HEK293 (cell line): Measurements from ENCODE around the gene LEMD1.

Experiments used
- CTCF ChIA-PET: fragments of 350-600 bp; formaldehyde crosslinking; extraction: SDS; loops from one replicate; lab custom pipeline; 2021; ENCODE audit warnings: antibody characterized with exemption; lab: Yijun Ruan, JAX
- POLR2A ChIA-PET: fragments of 300-600 bp; formaldehyde crosslinking; extraction: SDS; loops from one replicate; lab custom pipeline; 2020; ENCODE audit warnings: antibody characterized with exemption, inconsistent platforms; lab: Yijun Ruan, JAX
- H3K27ac ChIP-seq: fragments of 200-500 bp; sonication (Bioruptor generic); 2 replicates; pipeline ENCODE4 v1.5.1; 2014; ENCODE audit warnings: low read depth, low read length, control low read depth, inconsistent platforms; ENCODE audit errors: extremely low read depth
- H3K36me3 ChIP-seq, 2 experiments: fragments of 200-500 bp in 1 of 2; sonication (Bioruptor generic) in 1 of 2; 1 replicate in 1 of 2; 2 replicates in 1 of 2; pipeline ENCODE4 v1.5.1; 2014 to 2017; ENCODE audit warnings: inconsistent platforms in 2 of 2, low read length in 2 of 2; ENCODE audit not compliant: control insufficient read depth in 2 of 2, insufficient read depth in 1 of 2
- H3K4me1 ChIP-seq: fragments of 200-500 bp; sonication (Bioruptor generic); 2 replicates; pipeline ENCODE4 v1.5.1; 2014; ENCODE audit warnings: mild to moderate bottlenecking, low read length, inconsistent platforms; ENCODE audit not compliant: control insufficient read depth, insufficient read depth
- H3K4me3 ChIP-seq: 2 replicates; pipeline ENCODE4 v1.5.1; 2011; ENCODE audit warnings: low read depth, mild to moderate bottlenecking, control low read depth, low read length, moderate library complexity
- H3K9me3 ChIP-seq: fragments of 200-500 bp; sonication (Bioruptor generic); 2 replicates; pipeline ENCODE4 v1.5.1; 2014; ENCODE audit warnings: low read depth, low read length, inconsistent platforms; ENCODE audit not compliant: control insufficient read depth, insufficient read depth
- ZFP41 ChIP-seq: fragments of 450-650 bp; formaldehyde crosslinking; IDR thresholded peaks from 2 replicates; pipeline ENCODE4 v1.5.1; 2016; ENCODE audit warnings: missing biosample characterization, missing genetic modification characterization, borderline replicate concordance
- ZFP69B ChIP-seq: fragments of 450-650 bp; formaldehyde crosslinking; IDR thresholded peaks from 2 replicates; pipeline ENCODE4 v1.5.1; 2016; ENCODE audit warnings: missing biosample characterization, missing genetic modification characterization
- ZIC2 ChIP-seq: fragments of 450-650 bp; formaldehyde crosslinking; IDR thresholded peaks from 2 replicates; pipeline ENCODE4 v1.5.1; 2016; ENCODE audit warnings: missing biosample characterization, missing genetic modification characterization
- ZNF133 ChIP-seq: fragments of 450-650 bp; formaldehyde crosslinking; IDR thresholded peaks from 2 replicates; pipeline ENCODE4 v1.5.1; 2016; ENCODE audit warnings: missing biosample characterization, missing genetic modification characterization
- ZNF155 ChIP-seq: fragments of 450-650 bp; formaldehyde crosslinking; IDR thresholded peaks from 2 replicates; pipeline ENCODE4 v1.5.1; 2016; ENCODE audit warnings: missing biosample characterization, missing genetic modification characterization
- ZNF248 ChIP-seq: fragments of 450-650 bp; formaldehyde crosslinking; IDR thresholded peaks from 2 replicates; pipeline ENCODE4 v1.5.1; 2017; ENCODE audit warnings: missing biosample characterization, missing genetic modification characterization
- ZNF658 ChIP-seq: fragments of 450-650 bp; formaldehyde crosslinking; IDR thresholded peaks from 2 replicates; pipeline ENCODE4; 2016; ENCODE audit warnings: missing biosample characterization, missing genetic modification characterization
- ZNF707 ChIP-seq: fragments of 450-650 bp; formaldehyde crosslinking; IDR thresholded peaks from 2 replicates; pipeline ENCODE4 v1.5.1; 2016; ENCODE audit warnings: missing biosample characterization, missing genetic modification characterization
- ZNF843 ChIP-seq: fragments of 450-650 bp; formaldehyde crosslinking; IDR thresholded peaks from 2 replicates; pipeline ENCODE4 v1.5.1; 2016; ENCODE audit warnings: missing biosample characterization, missing genetic modification characterization
- TF ChIP-seq, protein P1 (sequence below): fragments of 450-650 bp; formaldehyde crosslinking; IDR thresholded peaks from 2 replicates; pipeline ENCODE4 v1.5.1; 2016; ENCODE audit warnings: missing biosample characterization, missing genetic modification characterization
- TF ChIP-seq, protein P2 (sequence below): fragments of 450-650 bp; formaldehyde crosslinking; IDR thresholded peaks from 2 replicates; pipeline ENCODE4 v1.5.1; 2017; ENCODE audit warnings: missing biosample characterization, missing genetic modification characterization
- TF ChIP-seq, protein P3 (sequence below): fragments of 450-650 bp; formaldehyde crosslinking; IDR thresholded peaks from 2 replicates; pipeline ENCODE4 v1.5.1; 2016; ENCODE audit warnings: missing biosample characterization, missing genetic modification characterization, borderline replicate concordance
- TF ChIP-seq, protein P4 (sequence below): fragments of 450-650 bp; formaldehyde crosslinking; optimal IDR thresholded peaks from 2 replicates; pipeline ENCODE3; 2016; ENCODE audit warnings: missing biosample characterization, mild to moderate bottlenecking, missing genetic modification characterization

LEMD1 gene

DNA sequence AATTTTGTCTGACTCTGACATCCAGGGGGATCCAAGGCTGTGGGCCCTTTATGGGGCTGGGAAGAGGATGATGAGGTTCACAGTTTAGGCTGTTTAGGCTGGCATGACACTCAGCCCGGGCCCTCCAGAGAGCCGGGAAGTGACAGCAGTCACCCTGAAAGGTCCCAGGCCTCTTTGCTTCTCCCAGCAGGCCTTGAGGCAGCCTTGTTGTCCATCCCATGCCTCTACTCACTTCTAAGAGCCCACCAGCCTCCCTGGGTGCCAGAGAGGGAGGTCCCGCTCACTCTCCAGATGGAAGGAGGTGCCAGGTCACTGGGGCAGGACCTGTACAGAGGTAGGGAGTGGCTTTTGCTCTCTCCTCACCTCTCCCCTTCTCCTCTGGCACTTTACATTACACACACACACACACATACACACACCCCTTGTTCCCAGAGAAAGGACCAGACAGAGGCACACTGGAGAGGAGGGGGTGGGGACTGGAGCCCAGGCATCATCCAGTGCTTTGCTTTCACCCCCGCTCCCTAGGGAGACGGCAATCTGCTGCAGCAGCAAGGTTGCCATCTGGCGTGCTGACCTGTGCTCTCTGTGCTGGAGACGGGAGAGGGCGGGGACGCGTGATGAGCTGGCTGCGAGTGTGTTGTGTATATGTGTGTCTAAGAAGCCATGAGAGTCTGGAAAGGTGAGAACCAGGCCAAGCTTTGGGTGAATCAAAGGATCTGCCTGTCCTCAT lies 69.7 kb downstream of the LEMD1 start (continued):
- TF ChIP-seq ZNF658 (no peak), ZNF843 (no peak), ZFP69B (0 out of 2 replicates have a peak, but pooled peaks have one; percentile 20), ZFP41 (no peak), ZNF133 (no peak)
- TF ChIP-seq, protein P1, sequence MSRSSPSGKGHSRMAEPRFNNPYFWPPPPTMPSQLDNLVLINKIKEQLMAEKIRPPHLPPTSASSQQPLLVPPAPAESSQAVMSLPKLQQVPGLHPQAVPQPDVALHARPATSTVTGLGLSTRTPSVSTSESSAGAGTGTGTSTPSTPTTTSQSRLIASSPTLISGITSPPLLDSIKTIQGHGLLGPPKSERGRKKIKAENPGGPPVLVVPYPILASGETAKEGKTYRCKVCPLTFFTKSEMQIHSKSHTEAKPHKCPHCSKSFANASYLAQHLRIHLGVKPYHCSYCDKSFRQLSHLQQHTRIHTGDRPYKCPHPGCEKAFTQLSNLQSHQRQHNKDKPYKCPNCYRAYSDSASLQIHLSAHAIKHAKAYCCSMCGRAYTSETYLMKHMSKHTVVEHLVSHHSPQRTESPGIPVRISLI (tag by site-specific recombination), result no peak

DNA sequence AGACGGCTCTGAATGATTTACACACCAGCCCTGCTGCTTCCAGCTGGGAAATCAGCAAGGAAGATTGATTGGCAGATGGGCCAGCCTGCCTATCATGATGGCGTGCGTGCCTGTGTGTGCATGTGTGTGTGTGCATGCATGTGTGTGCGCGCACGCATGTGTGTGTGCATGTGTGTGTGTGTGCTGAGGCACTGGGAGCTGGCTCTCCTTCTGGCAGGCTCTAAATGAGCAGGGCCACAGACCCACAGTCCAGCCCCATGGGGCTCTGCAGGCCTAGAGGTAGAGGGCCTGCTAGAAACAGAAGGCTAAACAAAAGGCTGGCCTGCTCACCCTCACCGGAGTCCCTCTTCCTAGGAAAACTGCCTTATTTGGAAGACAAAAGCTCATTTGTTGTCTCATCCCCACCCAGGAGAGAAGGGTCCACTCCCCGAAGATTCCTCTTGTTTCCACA lies 71.1 kb downstream of the LEMD1 start:
- no peaks in the 10 kb centered on the region for H3K9me3 ChIP-seq
- H3K36me3 ChIP-seq, result no peaks in the 10 kb centered on the region
- no peak overlapping the region for H3K4me3 ChIP-seq
- no peaks in the 10 kb centered on the region; the same call in 1 of the 2 replicates for H3K4me1 ChIP-seq
- TF ChIP-seq ZIC2 (tag by site-specific recombination), result peak; percentile 28; the same call in 1 of the 2 replicates
- no peak for TF ChIP-seq ZNF155
- TF ChIP-seq, protein P2, sequence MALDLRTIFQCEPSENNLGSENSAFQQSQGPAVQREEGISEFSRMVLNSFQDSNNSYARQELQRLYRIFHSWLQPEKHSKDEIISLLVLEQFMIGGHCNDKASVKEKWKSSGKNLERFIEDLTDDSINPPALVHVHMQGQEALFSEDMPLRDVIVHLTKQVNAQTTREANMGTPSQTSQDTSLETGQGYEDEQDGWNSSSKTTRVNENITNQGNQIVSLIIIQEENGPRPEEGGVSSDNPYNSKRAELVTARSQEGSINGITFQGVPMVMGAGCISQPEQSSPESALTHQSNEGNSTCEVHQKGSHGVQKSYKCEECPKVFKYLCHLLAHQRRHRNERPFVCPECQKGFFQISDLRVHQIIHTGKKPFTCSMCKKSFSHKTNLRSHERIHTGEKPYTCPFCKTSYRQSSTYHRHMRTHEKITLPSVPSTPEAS, result peak; percentile 95
- TF ChIP-seq, protein P3, sequence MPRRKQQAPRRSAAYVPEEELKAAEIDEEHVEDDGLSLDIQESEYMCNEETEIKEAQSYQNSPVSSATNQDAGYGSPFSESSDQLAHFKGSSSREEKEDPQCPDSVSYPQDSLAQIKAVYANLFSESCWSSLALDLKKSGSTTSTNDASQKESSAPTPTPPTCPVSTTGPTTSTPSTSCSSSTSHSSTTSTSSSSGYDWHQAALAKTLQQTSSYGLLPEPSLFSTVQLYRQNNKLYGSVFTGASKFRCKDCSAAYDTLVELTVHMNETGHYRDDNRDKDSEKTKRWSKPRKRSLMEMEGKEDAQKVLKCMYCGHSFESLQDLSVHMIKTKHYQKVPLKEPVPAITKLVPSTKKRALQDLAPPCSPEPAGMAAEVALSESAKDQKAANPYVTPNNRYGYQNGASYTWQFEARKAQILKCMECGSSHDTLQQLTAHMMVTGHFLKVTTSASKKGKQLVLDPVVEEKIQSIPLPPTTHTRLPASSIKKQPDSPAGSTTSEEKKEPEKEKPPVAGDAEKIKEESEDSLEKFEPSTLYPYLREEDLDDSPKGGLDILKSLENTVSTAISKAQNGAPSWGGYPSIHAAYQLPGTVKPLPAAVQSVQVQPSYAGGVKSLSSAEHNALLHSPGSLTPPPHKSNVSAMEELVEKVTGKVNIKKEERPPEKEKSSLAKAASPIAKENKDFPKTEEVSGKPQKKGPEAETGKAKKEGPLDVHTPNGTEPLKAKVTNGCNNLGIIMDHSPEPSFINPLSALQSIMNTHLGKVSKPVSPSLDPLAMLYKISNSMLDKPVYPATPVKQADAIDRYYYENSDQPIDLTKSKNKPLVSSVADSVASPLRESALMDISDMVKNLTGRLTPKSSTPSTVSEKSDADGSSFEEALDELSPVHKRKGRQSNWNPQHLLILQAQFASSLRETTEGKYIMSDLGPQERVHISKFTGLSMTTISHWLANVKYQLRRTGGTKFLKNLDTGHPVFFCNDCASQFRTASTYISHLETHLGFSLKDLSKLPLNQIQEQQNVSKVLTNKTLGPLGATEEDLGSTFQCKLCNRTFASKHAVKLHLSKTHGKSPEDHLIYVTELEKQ (tag by site-specific recombination), result peak; percentile 15; the same call in 1 of the 2 replicates
- no peak overlapping the region for H3K27ac ChIP-seq
- ChIA-PET CTCF (interaction anchor here (0.6 to 4.3 kb wide), 9 partner anchors 11 to 1871 kb away, joined by 3 to 62 read pairs (median 6); no protein-coding TSS in a partner anchor), POLR2A (no interaction called here)

DNA sequence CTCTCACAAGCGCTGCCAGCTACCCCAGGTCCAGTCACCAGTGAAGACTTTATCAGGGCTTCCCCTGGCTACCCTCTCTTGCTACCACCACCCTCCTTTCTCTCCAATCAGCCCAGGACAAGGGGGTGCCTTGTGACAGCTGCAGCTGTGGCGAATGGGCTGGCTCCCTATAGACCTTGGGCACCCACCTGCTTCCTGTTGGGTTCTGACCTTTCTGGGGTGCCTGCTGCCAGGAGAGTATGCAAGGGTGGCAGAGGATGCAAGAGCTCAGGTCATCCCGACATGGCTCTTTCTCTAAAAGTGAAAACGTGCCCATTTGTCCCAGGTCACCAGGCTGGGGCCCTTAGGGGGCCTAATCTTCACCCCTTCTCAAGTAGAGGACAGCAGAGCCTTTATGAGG lies 71.7 kb downstream of the LEMD1 start:
- CTCF ChIA-PET, result interaction anchor here (0.6 to 4.3 kb wide), 9 partner anchors 14 to 490 kb away, joined by 3 to 62 read pairs (median 6); no protein-coding TSS in a partner anchor
- TF ChIP-seq, protein P4, sequence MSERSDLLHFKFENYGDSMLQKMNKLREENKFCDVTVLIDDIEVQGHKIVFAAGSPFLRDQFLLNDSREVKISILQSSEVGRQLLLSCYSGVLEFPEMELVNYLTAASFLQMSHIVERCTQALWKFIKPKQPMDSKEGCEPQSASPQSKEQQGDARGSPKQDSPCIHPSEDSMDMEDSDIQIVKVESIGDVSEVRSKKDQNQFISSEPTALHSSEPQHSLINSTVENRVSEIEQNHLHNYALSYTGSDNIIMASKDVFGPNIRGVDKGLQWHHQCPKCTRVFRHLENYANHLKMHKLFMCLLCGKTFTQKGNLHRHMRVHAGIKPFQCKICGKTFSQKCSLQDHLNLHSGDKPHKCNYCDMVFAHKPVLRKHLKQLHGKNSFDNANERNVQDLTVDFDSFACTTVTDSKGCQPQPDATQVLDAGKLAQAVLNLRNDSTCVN (tag by site-specific recombination), result no peak
- TF ChIP-seq ZNF248 (tag by site-specific recombination) (no peak), ZNF707 (tag by site-specific recombination) (no peak)
- no peak overlapping the region for H3K27ac ChIP-seq
- no peaks in the 10 kb centered on the region for H3K36me3 ChIP-seq
- POLR2A ChIA-PET, result no interaction called here
- no peaks in the 10 kb centered on the region; the same call in 1 of the 2 replicates for H3K4me1 ChIP-seq
- H3K4me3 ChIP-seq, result no peak overlapping the region
- H3K9me3 ChIP-seq, result no peaks in the 10 kb centered on the region
